Panc1 (cell line): ENCODE results near the gene ZNF407. TPM values are rescaled to one million over a fixed set of nuclear protein-coding genes. Genes with fewer than 3 reads are reported as not detected.

Source experiments
- ATAC-seq: fragments of 200-7000 bp; cut with Tn5 transposase; 2 replicates; pipeline ENCODE4 v1.9.1; 2020; ENCODE audit warnings: mild to moderate bottlenecking, moderate library complexity
- BruUV-seq: library from RNA; stranded (reverse); fragments of 400-500 nt; replicated peaks from 2 replicates; lab custom pipeline; 2021; lab: Mats Ljungman, UMichigan
- CTCF ChIA-PET: fragments of 300-600 bp; sonication (Branson Sonifier 250); formaldehyde crosslinking; loops from one replicate; lab custom pipeline; 2022; ENCODE audit warnings: antibody characterized with exemption; lab: Charles Lee
- POLR2A ChIA-PET: fragments of 300-600 bp; sonication (Branson Sonifier 250); formaldehyde crosslinking; loops from one replicate; lab custom pipeline; 2022; ENCODE audit warnings: antibody characterized with exemption; lab: Charles Lee
- DNase-seq: peaks from one replicate; pipeline ENCODE4 v3.0.0-alpha.2; 2010; ENCODE audit warnings: low read depth, low spot score
- H3K27ac ChIP-seq: 2 replicates; pipeline ENCODE4 v1.5.1; 2011; ENCODE audit warnings: mild to moderate bottlenecking, low read length, inconsistent platforms
- H3K27me3 ChIP-seq: fragments of 200-500 bp; sonication (Bioruptor generic); 2 replicates; pipeline ENCODE4 v1.6.0; 2014; ENCODE audit warnings: low read length, inconsistent platforms; ENCODE audit not compliant: control insufficient read depth, insufficient read depth
- H3K36me3 ChIP-seq: fragments of 200-500 bp; sonication (Bioruptor generic); 2 replicates; pipeline ENCODE4 v1.5.1; 2014; ENCODE audit warnings: inconsistent platforms, mild to moderate bottlenecking, low read length, moderate library complexity; ENCODE audit not compliant: control insufficient read depth, insufficient read depth
- H3K4me1 ChIP-seq: 2 replicates; pipeline ENCODE4 v1.5.1; 2011; ENCODE audit warnings: inconsistent platforms, mild to moderate bottlenecking, low read length, moderate library complexity; ENCODE audit not compliant: control insufficient read depth, insufficient read depth
- H3K4me3 ChIP-seq, 2 experiments: 2 replicates each; pipeline ENCODE4 v1.5.1; 2011 to 2012; ENCODE audit warnings: low read depth in 2 of 2, low read length in 2 of 2, mild to moderate bottlenecking in 2 of 2, inconsistent platforms in 1 of 2, moderate library complexity in 1 of 2
- H3K9me3 ChIP-seq: fragments of 200-500 bp; sonication (Bioruptor generic); 2 replicates; pipeline ENCODE4 v1.5.1; 2014; ENCODE audit warnings: low read depth, mild to moderate bottlenecking, inconsistent platforms, low read length, moderate library complexity; ENCODE audit not compliant: control insufficient read depth, insufficient read depth
- CTCF ChIP-seq: fragments of 450-650 bp; IDR thresholded peaks from 2 replicates; pipeline ENCODE4 v1.5.1; 2017; ENCODE audit warnings: mild to moderate bottlenecking
- POLR2AphosphoS5 ChIP-seq: IDR thresholded peaks from 2 replicates; pipeline ENCODE4 v1.6.1; 2012; ENCODE audit warnings: mild to moderate bottlenecking, low read depth, low read length, moderate library complexity
- REST ChIP-seq, 2 experiments: IDR thresholded peaks; 2 replicates each; pipeline ENCODE4 v1.6.1; 2011 to 2012; ENCODE audit warnings: low read depth in 2 of 2, control low read depth in 1 of 2, low read length in 1 of 2, mild to moderate bottlenecking in 1 of 2, moderate library complexity in 1 of 2; ENCODE audit not compliant: insufficient read depth in 1 of 2
- SIN3A ChIP-seq: IDR thresholded peaks from 2 replicates; pipeline ENCODE4 v1.6.1; 2012; ENCODE audit warnings: low read depth, mild to moderate bottlenecking, low read length, moderate library complexity, borderline replicate concordance; ENCODE audit not compliant: insufficient read depth
- TCF7L2 ChIP-seq: IDR thresholded peaks from 2 replicates; pipeline ENCODE4 v1.6.1; 2011; ENCODE audit warnings: mild to moderate bottlenecking, low read depth, low read length, inconsistent platforms
- in situ Hi-C: cut with HindIII; loops from 2 replicates; pipeline ENCODE4 v1.10.0; 2016; ENCODE audit warnings: low sequenced_read_pairs, low pct_unique_long_range_greater_than_20kb
- intact Hi-C: fragments of 100-400 bp; cut with micrococcal nuclease; formaldehyde crosslinking; loops from one replicate; pipeline ENCODE4 v1.10.0; 2022; ENCODE audit not compliant: unreplicated experiment
- total RNA-seq: library from RNA; stranded (reverse); gene quantifications from one replicate; pipeline ENCODE4 v1.2.1, GENCODE V29; 2021; ENCODE audit not compliant: unreplicated experiment

ZNF407 gene
- total RNA-seq, 1 experiment from 2014 or later: 16.8 TPM

DNA sequence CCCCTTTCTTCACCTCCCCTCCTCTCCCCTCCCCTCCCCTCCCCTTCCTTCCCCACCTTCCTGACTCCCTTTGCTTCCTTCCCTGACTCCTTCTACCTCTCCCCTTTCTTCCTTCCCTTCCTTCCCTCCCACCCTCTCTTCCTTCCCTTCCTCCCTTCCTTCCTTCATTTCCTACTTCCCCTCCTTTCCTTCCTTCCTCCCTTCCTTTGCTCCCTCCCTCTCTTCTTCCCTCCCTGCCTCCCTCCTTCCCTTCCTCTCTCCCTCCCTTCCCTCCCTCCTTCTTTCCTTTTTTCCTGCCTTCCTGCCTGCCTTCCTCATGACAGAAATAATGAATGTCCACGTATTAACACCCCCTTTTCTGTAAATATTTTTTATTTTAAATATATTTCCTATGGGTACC lies 260.2 kb downstream of the ZNF407 start:
- in situ Hi-C loops (no loop called here), intact Hi-C loops (no loop called here)
- Histone ChIP-seq H3K27me3 (no peaks in the 10 kb centered on the region), H3K9me3 (no peaks in the 10 kb centered on the region), H3K27ac (no peak overlapping the region), H3K4me1 (no peaks in the 10 kb centered on the region), H3K4me3 (no peak overlapping the region), H3K36me3 (no peaks in the 10 kb centered on the region)
- DNase-seq (no peak), ATAC-seq (no peak)
- TF ChIP-seq REST (IDR thresholded peaks at IDR 0.05; ENCODE audit: insufficient read depth in 1 of 2, low read depth in 2 of 2, low read length in 1 of 2) (no peak), POLR2AphosphoS5 (no peak), TCF7L2 (no peak), SIN3A (no peak), CTCF (no peak)
- BruUV-seq: no TSS peak
- CTCF ChIA-PET: no interaction called here
- POLR2A ChIA-PET: no interaction called here

DNA sequence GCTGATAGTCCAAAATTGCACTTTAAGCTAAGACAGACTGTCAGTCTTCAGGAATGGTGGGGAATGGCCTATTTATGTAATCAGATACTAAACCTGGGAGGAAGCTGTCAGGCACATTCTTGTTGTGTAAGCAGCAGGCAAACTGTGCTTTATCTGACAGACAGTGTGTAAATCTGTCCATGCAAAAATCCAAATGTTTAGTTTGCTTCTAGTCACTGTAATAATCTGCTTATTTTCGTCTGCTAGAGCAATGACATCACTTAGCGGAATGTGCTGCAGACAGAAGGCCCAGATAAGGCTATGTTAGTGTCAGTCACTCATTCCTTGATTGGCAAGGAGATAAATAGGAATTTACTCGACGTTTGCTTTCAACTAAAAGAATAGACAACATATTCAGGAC lies 263.5 kb downstream of the ZNF407 start:
- no peaks in the 10 kb centered on the region for H3K36me3 ChIP-seq
- intact Hi-C loops (no loop called here), in situ Hi-C loops (no loop called here)
- no peaks in the 10 kb centered on the region for H3K9me3 ChIP-seq
- H3K4me1 ChIP-seq: no peaks in the 10 kb centered on the region
- no peak for TF ChIP-seq POLR2AphosphoS5
- TF ChIP-seq TCF7L2: no peak
- no peak for TF ChIP-seq REST (IDR thresholded peaks at IDR 0.05; ENCODE audit: insufficient read depth in 1 of 2, low read depth in 2 of 2, low read length in 1 of 2)
- no peak for TF ChIP-seq CTCF
- TF ChIP-seq SIN3A: no peak
- BruUV-seq: no TSS peak
- H3K4me3 ChIP-seq: no peak overlapping the region
- H3K27me3 ChIP-seq: no peaks in the 10 kb centered on the region
- DNase-seq (no peak), ATAC-seq (no peak)
- no peak overlapping the region for H3K27ac ChIP-seq
- ChIA-PET CTCF (no interaction called here), POLR2A (no interaction called here)
